NCI-H2081 (cell line): Measurements from ENCODE around the gene CSNK2A2.

Experiments used
- DNase-seq, 2 experiments: peaks; one replicate each; lab custom pipeline; 2025; lab: John Stamatoyannopoulos, UW

Gene CSNK2A2

DNA sequence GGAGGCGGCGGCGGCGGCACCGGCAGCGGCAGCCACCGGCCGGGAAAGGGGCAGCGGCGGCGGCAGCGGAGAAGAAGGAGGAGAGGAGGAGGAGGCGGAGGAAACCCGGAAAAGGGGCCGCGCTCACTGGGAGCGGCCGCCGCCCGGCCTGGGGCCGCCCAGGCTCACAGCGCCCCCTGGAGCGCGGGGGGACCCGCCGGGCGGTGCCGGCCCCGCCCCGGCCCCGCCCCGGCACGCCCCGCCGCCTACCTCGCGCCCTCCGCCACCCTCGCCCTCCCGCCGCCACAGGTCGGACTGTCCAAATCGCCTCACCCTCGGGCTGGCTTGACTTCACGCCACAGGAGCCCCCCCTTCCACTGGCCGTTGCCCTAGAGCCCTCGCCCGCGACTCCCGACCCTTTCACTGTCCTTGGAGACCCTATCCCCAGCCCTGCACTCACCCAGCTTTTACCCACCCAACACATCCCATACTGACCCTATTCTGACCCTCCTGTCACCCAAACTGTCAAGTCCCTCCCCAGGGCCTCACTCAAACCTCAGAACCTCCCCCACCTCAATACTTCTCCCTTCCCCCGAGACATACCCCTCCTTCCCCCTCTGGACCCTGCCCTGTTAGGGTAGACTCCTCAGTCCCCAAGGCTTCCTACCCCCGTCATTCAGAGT is at the start of gene CSNK2A2:
CSNK2A2 (minus strand) TSS at position 85 of the 662 bp plus-strand sequence. CDS start 370 bp downstream, outside the sequence.
- peak; percentile 30 to 64 for DNase-seq

- no peak for DNase-seq
Observed at GRCh38 chr16:58243528-58244004, 45.7 kb upstream of the CSNK2A2 start.

- no peak for DNase-seq
Observed at GRCh38 chr16:58236831-58237230, 38.9 kb upstream of the CSNK2A2 start.

GRCh38 chr16:58236231-58236690 is 38.4 kb upstream of the CSNK2A2 start:
- peak; percentile 58 to 75 for DNase-seq

DNA sequence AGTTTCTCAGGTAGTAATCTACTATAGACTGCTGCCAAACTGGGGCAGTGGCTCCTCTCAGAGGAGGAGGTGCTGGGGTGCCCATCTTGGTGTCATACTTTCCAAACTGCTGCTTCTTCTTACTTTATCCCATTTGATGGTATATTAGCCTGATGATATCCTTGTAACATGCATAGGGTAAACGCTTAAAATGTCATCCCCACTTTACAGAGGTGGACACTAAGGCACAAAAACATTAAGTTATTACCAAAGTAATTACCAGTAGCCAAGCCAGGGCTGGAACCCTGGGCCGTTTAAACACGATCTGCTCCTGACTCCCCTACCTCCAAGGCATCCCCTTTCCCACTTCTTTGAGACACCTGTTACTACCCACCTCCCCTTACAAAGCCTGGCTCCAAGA is 37.8 kb upstream of the CSNK2A2 start:
- DNase-seq: no peak

DNA sequence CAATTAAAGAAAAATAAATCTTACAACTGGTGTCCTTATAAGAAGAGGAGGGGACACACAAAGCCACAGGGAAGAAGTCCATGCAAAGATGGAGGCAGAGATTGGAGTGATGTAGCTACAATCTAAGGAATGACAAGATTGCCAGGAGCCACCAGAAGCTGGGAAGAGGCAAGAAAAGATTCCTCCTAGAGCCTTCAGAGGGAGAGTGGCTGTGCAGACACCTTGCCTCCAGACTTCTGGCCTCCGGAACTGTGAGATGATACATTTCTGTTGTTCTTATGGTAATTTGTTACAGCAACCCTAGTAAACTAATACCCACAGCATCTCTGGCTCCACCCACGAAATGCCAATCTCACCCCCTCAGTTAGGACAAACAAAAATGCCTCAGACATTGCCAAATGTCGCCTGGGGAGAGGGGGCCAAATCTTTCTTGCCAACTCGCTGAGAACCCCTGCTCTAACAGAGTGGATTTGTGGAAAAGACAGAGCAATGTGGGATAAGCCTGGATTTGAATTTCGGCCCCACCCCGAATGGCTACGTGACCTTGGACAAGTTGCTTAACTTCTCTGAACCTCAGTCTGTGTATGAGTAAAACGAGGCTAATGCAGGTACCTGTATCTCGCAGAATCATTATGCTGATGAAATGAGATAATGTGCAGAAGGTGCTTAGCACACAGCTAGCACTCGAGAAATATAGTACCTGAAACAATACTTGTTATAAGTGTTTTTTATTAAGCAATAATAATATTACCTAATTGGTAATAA is 37.1 kb upstream of the CSNK2A2 start:
- DNase-seq: no peak

DNA sequence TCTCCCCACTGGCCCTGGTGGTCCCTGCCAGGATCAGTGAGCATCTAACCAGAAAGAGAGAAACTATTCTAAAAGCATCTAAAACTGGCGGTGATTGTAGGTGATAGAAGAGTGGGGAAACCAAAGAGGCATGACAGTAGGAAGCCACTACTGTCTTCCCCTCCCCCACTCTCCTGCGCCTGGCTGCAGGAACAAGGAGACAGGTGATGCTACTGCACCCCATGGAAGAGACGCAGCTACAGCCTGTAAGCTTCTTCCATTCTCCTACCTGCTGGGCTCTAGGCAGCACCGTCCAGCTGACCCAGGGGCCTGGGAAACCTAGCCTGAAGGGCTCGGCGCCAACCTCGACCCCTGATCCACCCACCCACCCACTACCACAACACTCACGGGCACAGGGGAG is 32.4 kb upstream of the CSNK2A2 start:
- DNase-seq: no peak

DNA sequence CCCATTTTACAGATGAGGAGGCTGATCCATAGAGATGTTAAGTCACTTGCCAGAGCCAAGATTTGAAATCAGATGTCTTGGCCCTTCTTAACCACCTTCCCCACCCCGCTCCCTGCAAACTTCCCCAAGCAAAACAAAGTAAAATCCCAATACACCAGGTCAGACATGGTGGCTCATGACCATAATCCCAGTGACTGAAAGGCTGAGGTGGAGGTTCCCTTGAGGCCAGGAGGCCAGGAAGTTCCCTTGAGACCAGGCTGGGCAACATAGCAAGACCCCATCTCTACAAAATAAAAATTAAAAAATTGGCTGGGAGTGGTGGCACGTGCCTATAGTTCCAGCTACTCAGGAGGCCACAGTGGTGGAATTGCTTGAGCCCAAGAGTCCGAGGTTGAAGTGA is 28.9 kb upstream of the CSNK2A2 start:
- DNase-seq: no peak

- DNase-seq: no peak
Observed at GRCh38 chr16:58225965-58226602, 28.2 kb upstream of the CSNK2A2 start.

GRCh38 chr16:58222532-58223316 is 24.8 kb upstream of the CSNK2A2 start:
- DNase-seq: no peak

- DNase-seq: no peak
Observed at GRCh38 chr16:58219432-58219831, 21.5 kb upstream of the CSNK2A2 start.

DNA sequence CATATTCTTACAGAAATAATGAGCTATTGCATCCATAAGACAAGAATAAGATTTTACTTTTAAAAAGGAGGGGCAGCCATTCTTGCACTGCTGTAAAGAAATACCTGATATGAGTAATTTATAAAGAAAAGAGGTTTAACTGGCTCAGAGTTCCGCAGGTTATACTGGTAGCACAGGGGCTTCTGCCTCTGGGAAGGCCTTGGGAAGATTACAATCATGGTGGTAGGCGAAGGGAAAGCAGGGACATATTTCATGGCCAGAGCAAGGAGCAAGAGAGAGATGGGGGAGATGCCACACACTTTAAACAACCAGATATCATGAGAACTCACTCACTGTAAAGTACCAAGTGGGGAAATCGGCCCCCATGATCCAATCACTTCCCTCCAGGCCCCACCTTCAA is 20.9 kb upstream of the CSNK2A2 start:
- DNase-seq: no peak

DNA sequence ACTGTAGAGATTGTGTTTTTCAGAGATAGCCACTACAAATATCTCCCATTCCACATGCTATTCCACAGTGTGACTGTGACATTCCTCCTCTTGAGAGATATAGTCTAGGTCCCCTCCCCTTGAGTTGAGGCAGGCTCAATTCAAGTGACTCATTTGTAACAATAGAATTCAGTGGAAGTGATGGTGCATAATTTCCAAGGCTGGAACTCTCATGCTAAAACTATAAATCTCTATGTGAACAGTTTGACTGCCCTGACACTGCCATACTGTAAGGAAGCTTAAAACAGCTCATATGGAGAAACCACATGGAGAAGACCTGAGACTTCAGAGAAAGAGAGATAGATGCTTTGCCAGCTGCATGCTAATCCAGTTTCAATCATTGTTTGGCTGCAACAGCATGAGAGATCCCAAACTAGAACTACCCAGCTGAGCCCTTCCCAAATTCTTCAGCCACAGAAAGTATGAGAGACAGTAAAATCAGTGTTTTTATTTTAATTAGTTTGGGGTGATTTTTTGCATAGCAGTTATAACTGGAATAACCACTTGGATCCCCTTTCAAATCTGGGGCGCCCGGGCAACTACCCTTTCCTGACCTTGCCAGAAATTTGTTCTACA is 19.5 kb upstream of the CSNK2A2 start:
- DNase-seq: no peak

- DNase-seq: no peak
Observed at GRCh38 chr16:58212824-58213655, 15.1 kb upstream of the CSNK2A2 start.

- DNase-seq: no peak
Observed at GRCh38 chr16:58211846-58212245, 13.9 kb upstream of the CSNK2A2 start.

GRCh38 chr16:58211245-58211644 is 13.3 kb upstream of the CSNK2A2 start:
- DNase-seq: no peak

DNA sequence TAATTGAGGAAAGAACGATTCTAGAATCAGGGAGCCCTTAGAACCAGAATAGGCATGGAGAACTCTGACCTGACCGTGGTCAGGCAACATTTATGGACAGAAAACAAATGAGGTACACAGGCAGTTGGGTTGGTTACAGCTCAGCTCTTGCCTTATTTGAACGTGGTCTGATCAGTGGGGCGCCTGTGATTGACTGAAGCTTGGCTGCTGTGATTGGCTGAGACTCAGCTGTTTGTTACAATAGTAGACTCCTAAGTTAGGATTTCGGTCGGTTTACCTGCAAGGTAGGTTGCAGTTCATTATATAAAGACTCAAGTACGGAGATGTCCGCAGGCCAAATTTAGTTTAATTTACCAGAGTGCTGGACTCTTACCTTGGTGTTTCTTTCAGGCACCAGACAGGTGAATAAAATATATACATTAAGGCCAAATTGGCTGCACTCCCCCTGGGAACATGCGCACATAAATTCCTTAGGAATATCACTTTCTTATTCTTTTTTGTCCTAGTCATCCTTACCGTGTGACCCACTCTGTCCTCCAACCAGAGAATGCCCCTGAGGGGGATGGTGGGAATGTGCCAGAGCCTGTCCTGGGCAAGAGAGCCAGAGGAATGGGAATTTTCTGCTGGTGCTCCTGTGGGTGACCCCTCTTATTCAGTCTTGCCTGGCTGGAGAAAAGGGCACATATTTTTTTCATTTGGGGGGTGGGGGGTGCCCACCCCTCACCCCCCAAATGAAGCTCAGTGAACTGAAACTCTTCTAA is 7.5 kb upstream of the CSNK2A2 start:
- DNase-seq: no peak

- no peak for DNase-seq
Observed at GRCh38 chr16:58201163-58201562, 3.3 kb upstream of the CSNK2A2 start.

- DNase-seq: no peak
Observed at GRCh38 chr16:58200004-58200797, 2.3 kb upstream of the CSNK2A2 start.
